ENCODE data around the gene PRRG4. TPM values are rescaled to one million over a fixed set of nuclear protein-coding genes. Genes with fewer than 3 reads are reported as not detected.
A peak's percentile ranks its signal among the peaks of the same experiment; 100 is the strongest.

The PRRG4 gene
- total RNA-seq, 1 donor from 2014 or later = not detected

DNA sequence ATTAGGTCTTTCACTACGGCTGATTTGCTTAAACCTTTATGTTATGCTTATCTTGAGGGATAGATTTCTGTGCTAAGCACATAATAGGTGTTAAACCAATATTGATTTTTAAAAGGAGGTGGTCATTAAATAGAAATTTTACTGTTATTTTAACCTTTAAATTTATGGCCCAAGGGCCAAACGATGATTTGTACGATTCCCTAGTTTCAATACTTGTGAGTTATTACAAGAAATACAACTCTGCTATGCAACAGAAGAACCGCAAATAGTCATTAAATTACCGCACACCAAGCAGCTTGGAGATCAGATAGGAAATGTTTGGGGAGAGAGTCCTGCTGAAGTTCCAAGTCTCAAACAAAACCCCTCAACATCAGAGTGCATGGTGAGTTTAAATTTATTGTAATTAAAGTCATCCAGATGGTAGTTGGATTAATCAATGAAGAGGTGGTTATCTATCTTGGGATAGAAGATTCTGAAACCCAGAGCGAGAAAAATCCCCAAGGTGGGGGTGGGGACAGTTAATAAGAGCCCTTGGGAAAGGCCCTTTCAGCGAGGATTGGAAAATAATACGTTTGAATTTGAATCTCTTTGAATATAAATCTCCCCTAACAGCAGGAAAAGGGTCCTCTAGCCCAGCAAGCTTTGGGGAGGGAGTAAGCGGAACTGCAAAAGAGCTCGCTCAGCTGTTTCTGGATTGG is 62.1 kb downstream of the PRRG4 start:
- DNase-seq (ENCODE audit: low spot score) = no peak
- Mint-ChIP-seq H3K4me3 (ENCODE audit: unreplicated experiment) (peak overlapping the region; percentile 97), H3K9me3 (ENCODE audit: unreplicated experiment) (no peaks in the 10 kb centered on the region), H3K27me3 (ENCODE audit: unreplicated experiment) (peaks cover 2% of the 10 kb centered on the region), H3K4me1 (ENCODE audit: unreplicated experiment) (peaks cover 28% of the 10 kb centered on the region), H3K36me3 (ENCODE audit: low read depth, unreplicated experiment) (peaks cover 16% of the 10 kb centered on the region), H3K27ac (ENCODE audit: unreplicated experiment) (peak overlapping the region; percentile 96)
- TF ChIP-seq, protein P1, sequence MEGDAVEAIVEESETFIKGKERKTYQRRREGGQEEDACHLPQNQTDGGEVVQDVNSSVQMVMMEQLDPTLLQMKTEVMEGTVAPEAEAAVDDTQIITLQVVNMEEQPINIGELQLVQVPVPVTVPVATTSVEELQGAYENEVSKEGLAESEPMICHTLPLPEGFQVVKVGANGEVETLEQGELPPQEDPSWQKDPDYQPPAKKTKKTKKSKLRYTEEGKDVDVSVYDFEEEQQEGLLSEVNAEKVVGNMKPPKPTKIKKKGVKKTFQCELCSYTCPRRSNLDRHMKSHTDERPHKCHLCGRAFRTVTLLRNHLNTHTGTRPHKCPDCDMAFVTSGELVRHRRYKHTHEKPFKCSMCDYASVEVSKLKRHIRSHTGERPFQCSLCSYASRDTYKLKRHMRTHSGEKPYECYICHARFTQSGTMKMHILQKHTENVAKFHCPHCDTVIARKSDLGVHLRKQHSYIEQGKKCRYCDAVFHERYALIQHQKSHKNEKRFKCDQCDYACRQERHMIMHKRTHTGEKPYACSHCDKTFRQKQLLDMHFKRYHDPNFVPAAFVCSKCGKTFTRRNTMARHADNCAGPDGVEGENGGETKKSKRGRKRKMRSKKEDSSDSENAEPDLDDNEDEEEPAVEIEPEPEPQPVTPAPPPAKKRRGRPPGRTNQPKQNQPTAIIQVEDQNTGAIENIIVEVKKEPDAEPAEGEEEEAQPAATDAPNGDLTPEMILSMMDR (IDR thresholded peaks at IDR 0.05; ENCODE audit: unreplicated experiment) = no peak

- peak within 1 kb of the TSS; percentile 100 for H3K27ac Mint-ChIP-seq (ENCODE audit: unreplicated experiment)
- H3K4me3 Mint-ChIP-seq (ENCODE audit: unreplicated experiment) = peak within 1 kb of the TSS; percentile 97
- H3K9me3 Mint-ChIP-seq (ENCODE audit: unreplicated experiment) = no peaks in the 10 kb centered on the region
- TF ChIP-seq, protein P1 (IDR thresholded peaks at IDR 0.05; ENCODE audit: unreplicated experiment) = no peak
- H3K27me3 Mint-ChIP-seq (ENCODE audit: unreplicated experiment) = peaks cover 2% of the 10 kb centered on the region
- H3K4me1 Mint-ChIP-seq (ENCODE audit: unreplicated experiment) = peaks cover 34% of the 10 kb centered on the region
- peak; percentile 68 for DNase-seq (ENCODE audit: low spot score)
- H3K36me3 Mint-ChIP-seq (ENCODE audit: low read depth, unreplicated experiment) = peaks cover 16% of the 10 kb centered on the region
These were observed 62.8 kb downstream of the PRRG4 start, which contains the start of gene QSER1 for GRCh38 chr11:32892355-32893092. TSS of gene QSER1 (plus strand) at chr11:32892811. CDS start at chr11:32893126, 315 bp downstream.

DNA sequence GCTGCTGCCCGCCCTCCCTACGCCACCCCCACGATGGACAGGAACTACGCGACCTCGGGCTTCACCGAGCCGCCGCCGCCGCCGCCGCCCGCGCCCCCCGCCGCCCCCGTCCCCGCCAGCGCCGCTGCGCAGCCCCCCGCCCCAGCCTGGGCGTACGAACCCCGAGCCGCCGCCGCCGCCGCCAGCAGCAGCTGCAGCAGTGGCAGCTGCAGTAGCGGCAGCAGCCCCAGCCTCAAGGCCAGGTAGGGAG is 63.3 kb downstream of the PRRG4 start:
- TF ChIP-seq, protein P1 (IDR thresholded peaks at IDR 0.05; ENCODE audit: unreplicated experiment) = no peak
- no peak for DNase-seq (ENCODE audit: low spot score)
- Mint-ChIP-seq H3K9me3 (ENCODE audit: unreplicated experiment) (no peaks in the 10 kb centered on the region), H3K27ac (ENCODE audit: unreplicated experiment) (no peak overlapping the region), H3K4me3 (ENCODE audit: unreplicated experiment) (no peak overlapping the region), H3K4me1 (ENCODE audit: unreplicated experiment) (peaks cover 39% of the 10 kb centered on the region), H3K27me3 (ENCODE audit: unreplicated experiment) (peaks cover 2% of the 10 kb centered on the region), H3K36me3 (ENCODE audit: low read depth, unreplicated experiment) (peaks cover 16% of the 10 kb centered on the region)

- Mint-ChIP-seq H3K4me3 (ENCODE audit: unreplicated experiment) (peak overlapping the region; percentile 94), H3K9me3 (ENCODE audit: unreplicated experiment) (no peaks in the 10 kb centered on the region), H3K27ac (ENCODE audit: unreplicated experiment) (peak overlapping the region; percentile 100), H3K36me3 (ENCODE audit: low read depth, unreplicated experiment) (peaks cover 16% of the 10 kb centered on the region), H3K4me1 (ENCODE audit: unreplicated experiment) (peaks cover 39% of the 10 kb centered on the region), H3K27me3 (ENCODE audit: unreplicated experiment) (peaks cover 2% of the 10 kb centered on the region)
- TF ChIP-seq, protein P1 (IDR thresholded peaks at IDR 0.05; ENCODE audit: unreplicated experiment) = peak; percentile 47
- DNase-seq (ENCODE audit: low spot score) = peak; percentile 82
These were observed 63.8 kb downstream of the PRRG4 start for GRCh38 chr11:32893343-32894148.
